HL-60 (cell line): Measurements from ENCODE around the gene GOLM1.

Experiments
- DNase-seq, 2 experiments: peaks; one replicate each; pipeline ENCODE4 v3.0.0-alpha.2; 2010 to 2020; ENCODE audit warnings: low read depth in 1 of 2, low spot score in 1 of 2
- H3K27ac ChIP-seq: fragments of 250-450 bp; sonication (Bioruptor Pico); replicated peaks from 2 replicates; pipeline ENCODE4 v1.5.1; 2020; ENCODE audit warnings: mild to moderate bottlenecking, moderate library complexity
- H3K27me3 ChIP-seq: fragments of 250-450 bp; sonication (Bioruptor Pico); 2 replicates; pipeline ENCODE4 v1.5.1; 2021; ENCODE audit warnings: mild to moderate bottlenecking, moderate library complexity; ENCODE audit not compliant: insufficient read depth, poor library complexity, severe bottlenecking
- H3K4me3 ChIP-seq: replicated peaks from 2 replicates; pipeline ENCODE4 v1.5.1; 2011; ENCODE audit warnings: mild to moderate bottlenecking, control low read depth, low read length; ENCODE audit not compliant: insufficient read depth
- CTCF ChIP-seq: IDR thresholded peaks from one replicate; pipeline ENCODE4 v1.5.1; 2011; ENCODE audit warnings: low read length, control low read depth, inconsistent platforms; ENCODE audit not compliant: insufficient read depth
- GABPA ChIP-seq: IDR thresholded peaks from 2 replicates; pipeline ENCODE4 v1.6.1; 2012; ENCODE audit warnings: low read depth
- POLR2AphosphoS5 ChIP-seq: IDR thresholded peaks from 2 replicates; pipeline ENCODE4 v1.6.1; 2012; ENCODE audit warnings: low read depth
- SPI1 ChIP-seq: IDR thresholded peaks from 2 replicates; pipeline ENCODE4 v1.6.1; 2012; ENCODE audit warnings: low read depth, mild to moderate bottlenecking, borderline replicate concordance
- TF ChIP-seq, protein P1 (sequence below): IDR thresholded peaks from 2 replicates; pipeline ENCODE4 v1.6.1; 2012; ENCODE audit warnings: low read depth; ENCODE audit not compliant: insufficient replicate concordance

GOLM1 gene

GRCh38 chr9:86022687-86023266, 76.6 kb downstream of the GOLM1 start:
- H3K4me3 ChIP-seq, result no peak overlapping the region
- H3K27ac ChIP-seq, result no peak overlapping the region
- no peak for DNase-seq
- H3K27me3 ChIP-seq, result no peaks in the 10 kb centered on the region
- TF ChIP-seq GABPA (no peak), POLR2AphosphoS5 (no peak), SPI1 (no peak), CTCF (no peak)
- TF ChIP-seq, protein P1, sequence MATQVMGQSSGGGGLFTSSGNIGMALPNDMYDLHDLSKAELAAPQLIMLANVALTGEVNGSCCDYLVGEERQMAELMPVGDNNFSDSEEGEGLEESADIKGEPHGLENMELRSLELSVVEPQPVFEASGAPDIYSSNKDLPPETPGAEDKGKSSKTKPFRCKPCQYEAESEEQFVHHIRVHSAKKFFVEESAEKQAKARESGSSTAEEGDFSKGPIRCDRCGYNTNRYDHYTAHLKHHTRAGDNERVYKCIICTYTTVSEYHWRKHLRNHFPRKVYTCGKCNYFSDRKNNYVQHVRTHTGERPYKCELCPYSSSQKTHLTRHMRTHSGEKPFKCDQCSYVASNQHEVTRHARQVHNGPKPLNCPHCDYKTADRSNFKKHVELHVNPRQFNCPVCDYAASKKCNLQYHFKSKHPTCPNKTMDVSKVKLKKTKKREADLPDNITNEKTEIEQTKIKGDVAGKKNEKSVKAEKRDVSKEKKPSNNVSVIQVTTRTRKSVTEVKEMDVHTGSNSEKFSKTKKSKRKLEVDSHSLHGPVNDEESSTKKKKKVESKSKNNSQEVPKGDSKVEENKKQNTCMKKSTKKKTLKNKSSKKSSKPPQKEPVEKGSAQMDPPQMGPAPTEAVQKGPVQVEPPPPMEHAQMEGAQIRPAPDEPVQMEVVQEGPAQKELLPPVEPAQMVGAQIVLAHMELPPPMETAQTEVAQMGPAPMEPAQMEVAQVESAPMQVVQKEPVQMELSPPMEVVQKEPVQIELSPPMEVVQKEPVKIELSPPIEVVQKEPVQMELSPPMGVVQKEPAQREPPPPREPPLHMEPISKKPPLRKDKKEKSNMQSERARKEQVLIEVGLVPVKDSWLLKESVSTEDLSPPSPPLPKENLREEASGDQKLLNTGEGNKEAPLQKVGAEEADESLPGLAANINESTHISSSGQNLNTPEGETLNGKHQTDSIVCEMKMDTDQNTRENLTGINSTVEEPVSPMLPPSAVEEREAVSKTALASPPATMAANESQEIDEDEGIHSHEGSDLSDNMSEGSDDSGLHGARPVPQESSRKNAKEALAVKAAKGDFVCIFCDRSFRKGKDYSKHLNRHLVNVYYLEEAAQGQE, result no peak

DNA sequence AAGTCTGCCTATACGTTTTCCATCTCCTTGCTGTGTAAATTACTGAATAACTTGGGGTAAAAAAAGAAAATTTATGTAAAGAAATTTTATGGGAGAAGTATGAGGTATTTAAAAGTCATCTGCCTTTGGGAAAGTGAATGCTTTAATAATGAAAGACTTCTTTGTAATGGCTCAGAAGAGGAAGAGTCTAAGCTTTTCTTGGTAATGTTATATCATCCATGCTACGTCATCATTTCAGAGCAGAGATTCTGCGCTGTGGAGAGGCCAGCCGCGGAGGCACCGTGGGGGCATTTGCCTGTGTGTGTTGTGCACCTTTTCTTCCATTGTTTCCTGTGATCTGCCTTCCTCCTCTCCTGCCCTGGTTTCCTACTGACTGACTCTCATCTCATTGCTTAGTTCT, 78.2 kb downstream of the GOLM1 start:
- no peak overlapping the region for H3K4me3 ChIP-seq
- H3K27ac ChIP-seq, result no peak overlapping the region
- no peaks in the 10 kb centered on the region for H3K27me3 ChIP-seq
- TF ChIP-seq POLR2AphosphoS5 (no peak), SPI1 (no peak), GABPA (no peak), CTCF (no peak)
- TF ChIP-seq, protein P1, result no peak
- DNase-seq, result no peak

- no peak overlapping the region for H3K27ac ChIP-seq
- TF ChIP-seq SPI1 (no peak), CTCF (no peak), GABPA (no peak), POLR2AphosphoS5 (no peak)
- TF ChIP-seq, protein P1, result no peak
- H3K4me3 ChIP-seq, result no peak overlapping the region
- H3K27me3 ChIP-seq, result no peaks in the 10 kb centered on the region
- DNase-seq, result no peak
These were observed 78.6 kb downstream of the GOLM1 start for GRCh38 chr9:86020731-86021130.
